ELF-1 (cell line): Measurements from ENCODE around the gene CAPZA2.

Experiments used
- DNase-seq: peaks from one replicate; pipeline ENCODE4 v3.0.0-alpha.2; 2016; ENCODE audit warnings: low read depth, low spot score

The CAPZA2 gene

DNA sequence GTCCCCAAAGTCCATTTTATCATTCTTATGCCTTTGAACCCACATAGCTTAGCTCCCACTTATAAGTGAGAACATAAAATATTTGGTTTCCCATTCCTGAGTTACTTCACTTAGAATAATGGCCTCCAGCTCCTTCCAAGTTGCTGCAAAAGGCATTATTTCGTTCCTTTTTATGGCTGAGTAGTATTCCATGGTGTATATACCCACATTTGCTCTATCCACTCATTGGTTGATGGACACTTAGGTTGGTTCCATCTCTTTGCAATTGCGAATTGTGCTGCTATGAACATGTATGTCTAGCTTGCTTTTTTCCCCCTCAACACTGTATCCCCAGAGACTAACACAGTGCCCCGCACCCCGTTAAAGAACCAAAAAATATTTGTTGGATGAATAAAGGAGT is 670 bp upstream of the CAPZA2 start:
- DNase-seq = no peak

- DNase-seq = peak; percentile 51
Observed at GRCh38 chr7:116862951-116863670, 724 bp downstream of the CAPZA2 start.

DNA sequence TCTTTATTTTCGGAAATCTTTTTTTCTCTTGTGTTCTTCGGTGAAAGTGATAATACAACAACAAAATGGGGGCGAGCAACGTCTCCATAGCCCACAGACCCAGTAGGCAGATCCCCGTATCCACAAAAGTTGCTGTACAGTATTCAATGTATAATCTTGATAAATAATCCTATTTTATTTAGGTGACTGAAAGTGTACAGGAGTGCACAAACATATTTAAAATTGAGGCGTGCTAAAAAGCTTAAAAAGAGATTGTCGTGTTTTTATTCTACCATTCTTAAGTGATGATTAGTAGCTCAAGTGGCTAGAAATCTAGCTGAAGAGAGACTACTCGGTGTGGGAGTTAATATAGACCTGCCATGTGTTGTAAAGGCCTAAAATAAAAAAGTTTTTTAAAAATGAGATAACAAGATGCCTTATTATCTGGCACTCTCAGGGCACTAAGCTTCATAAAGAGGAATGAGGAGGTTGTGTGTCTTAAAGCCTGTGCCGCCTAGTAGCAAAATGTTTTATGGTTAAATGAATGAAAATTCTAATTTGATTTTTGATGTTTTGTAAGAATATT is 1.6 kb downstream of the CAPZA2 start:
- no peak for DNase-seq

GRCh38 chr7:116871061-116871700 is 8.8 kb downstream of the CAPZA2 start:
- no peak for DNase-seq

- no peak for DNase-seq
Observed at GRCh38 chr7:116872026-116872425, 9.6 kb downstream of the CAPZA2 start.

DNA sequence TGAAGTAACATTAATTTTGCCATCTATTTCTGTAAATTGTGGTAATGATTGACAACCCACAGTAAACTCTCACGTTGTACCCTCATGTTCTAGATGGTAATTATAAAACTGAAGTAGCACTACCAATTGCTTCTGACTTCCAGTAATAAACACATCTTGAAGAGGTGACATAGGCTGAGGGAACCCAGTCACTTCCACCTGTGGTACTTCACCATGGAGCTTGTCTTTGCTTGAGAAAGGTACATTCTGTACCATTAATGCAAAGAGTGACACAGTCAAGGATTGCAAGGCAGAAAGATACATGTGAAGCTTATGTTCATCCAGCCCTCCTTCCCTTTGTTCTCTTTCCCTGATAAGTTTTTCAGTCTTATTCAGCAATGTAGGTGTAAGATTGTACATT is 11.2 kb downstream of the CAPZA2 start:
- no peak for DNase-seq

DNA sequence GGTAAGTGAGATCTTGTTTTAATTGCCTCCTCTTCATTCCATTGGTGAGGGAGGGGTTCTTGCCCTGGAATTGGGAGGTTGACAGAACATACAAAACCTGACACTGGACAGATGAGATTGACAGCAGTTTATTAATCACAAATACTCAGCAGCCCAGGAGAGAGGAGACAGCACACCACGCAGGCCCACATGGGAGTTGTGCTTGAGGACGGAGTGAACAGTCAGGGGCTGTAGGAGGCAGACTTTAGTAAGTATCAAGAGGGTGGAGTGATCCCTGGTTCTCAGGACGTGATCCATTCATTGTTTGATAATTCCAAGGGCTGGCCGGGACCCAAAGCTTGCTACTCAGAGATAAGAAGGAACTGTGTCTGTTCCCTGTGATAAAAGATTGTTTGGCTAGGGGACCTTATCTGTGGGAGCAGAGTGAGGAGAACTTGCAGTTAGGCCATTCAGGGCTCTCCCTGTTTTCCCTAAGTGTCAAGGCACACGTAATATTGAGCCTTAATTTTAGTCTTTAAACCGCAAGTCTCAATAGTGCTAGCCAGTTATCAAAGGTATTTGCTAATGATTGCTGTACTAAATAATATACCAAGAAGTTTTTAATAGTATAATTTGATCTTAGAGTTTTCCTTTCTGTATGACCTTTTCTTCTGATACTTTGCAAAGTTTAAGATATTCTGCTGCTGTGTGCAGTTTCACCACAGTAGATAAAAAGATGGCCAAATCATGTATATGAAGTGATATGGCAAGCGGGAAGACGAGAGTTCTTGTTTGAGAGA is 14.5 kb downstream of the CAPZA2 start:
- DNase-seq = peak; percentile 26

- no peak for DNase-seq
Observed at GRCh38 chr7:116877443-116878217, 15.2 kb downstream of the CAPZA2 start.

DNA sequence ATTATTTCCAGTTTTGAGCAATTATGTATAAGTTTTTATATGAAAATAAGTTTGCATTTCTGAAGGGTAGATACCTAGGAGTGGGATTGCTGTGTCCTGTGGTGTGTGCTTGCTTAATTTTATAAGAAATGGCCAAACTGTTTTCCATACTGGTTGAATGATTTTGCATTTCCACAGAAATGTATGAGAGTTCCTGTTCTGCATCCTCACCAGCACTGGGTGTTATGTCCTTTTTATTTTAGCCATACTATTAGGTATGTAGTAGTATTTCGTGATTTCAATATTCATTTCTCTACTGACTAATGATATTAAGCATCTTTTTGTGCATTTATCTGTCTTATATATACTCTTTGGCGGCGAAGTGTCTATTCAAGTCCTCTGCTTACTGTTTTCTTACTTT is 22.3 kb downstream of the CAPZA2 start:
- DNase-seq = no peak

DNA sequence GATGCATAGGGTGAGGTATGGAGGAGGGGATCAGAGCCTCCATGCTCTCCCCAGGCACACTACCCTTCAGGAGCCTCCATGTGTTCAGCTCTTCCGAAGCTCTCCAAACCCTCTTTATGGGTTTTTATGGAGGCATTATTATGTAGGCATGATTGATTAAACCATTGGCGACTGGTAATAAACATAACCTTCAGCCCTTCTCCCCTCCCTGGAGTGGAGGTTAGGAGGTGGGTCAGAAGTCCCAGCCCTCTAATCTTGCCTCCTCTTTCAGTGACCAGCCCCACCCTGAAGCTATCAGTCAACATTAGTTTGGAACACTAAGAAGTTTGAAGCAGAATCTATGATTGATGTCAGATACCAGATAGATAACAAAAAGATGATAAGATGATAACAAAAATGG is 23.3 kb downstream of the CAPZA2 start:
- DNase-seq = no peak

DNA sequence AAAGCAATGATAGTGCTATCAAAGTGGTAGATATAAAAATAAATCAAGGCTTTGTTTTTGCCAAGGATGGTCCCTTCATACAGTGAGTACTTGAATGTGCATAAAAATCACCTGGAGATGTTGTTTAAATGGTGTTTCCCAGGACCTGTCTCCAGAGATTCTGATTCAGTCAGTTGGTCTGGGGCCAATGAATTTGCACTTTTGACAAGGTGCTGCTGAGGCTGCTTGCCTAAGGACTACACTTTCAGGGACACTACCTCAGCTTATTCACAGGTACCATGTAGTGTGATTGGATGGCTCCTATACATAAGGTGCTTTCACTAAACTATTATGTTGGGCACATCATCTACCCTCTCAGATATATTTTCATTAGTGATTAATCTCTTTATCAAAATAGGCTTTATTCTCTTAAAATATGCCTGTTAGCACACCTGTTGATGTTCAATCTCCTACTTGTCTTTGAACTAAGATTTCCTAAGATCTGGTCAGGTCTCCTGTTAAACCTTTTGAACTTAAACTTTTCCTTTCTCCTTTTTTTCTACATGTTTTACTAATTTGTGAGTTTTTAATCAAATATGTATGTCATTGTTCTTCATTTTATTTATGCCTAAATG is 24.3 kb downstream of the CAPZA2 start:
- DNase-seq = no peak

DNA sequence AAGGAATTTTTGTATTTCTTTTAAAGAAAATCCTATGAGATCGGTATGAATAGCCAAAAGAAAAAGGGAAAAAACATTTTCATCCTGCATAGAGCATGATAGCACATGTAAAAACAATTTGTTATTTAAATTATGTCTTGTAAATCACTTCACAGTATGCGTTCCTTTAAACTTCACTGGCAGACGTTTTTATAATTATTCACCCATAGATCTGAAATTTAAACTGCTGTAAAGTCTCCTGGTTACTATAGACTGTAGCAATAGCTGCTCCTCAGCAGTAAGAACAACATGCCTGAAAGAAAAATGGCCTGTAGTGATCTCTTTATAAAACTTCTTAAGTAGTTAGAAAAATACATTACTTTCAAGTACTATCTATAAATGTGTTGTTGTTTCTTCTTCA is 26.5 kb downstream of the CAPZA2 start:
- DNase-seq = no peak

GRCh38 chr7:116895849-116896248 is 33.5 kb downstream of the CAPZA2 start:
- no peak for DNase-seq

DNA sequence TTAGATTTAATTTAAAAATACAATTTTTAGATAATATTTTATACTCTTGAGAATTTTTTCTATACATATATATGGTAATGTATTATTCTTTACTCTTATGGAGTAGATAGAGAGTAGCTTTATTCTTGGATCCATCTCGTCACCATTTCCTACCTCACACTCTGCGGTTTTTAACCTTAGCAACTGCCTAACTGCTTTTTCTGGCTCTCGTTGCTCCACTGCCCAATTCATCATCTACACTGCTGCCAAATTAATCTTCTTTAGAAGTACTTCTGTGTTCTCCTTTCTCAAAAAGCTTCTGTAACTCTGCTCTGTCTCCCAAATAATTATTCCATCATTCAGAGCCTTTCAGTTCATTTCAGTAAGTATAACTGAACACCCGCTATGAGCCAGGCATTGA is 35.3 kb downstream of the CAPZA2 start:
- DNase-seq = no peak

DNA sequence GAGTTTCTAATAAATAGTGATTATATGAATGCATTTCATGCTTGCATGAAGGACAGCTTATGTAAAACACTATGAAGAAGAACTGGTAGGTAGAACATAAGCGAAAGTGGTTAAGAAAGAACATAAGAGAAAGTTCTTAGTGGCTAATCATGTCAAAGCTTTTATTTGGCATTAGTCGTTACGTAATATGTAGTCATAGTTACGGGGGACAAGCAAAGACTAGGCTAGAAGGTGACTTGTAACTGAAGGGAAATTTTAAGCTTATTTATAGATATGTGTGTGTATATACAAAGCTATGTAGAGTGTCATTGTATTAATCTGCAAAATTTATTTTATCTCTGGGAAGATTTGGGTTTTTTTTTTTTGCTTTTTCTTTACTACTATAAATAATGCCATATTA is 36.9 kb downstream of the CAPZA2 start:
- DNase-seq = no peak

GRCh38 chr7:116901143-116901542 is 38.8 kb downstream of the CAPZA2 start:
- DNase-seq = no peak

DNA sequence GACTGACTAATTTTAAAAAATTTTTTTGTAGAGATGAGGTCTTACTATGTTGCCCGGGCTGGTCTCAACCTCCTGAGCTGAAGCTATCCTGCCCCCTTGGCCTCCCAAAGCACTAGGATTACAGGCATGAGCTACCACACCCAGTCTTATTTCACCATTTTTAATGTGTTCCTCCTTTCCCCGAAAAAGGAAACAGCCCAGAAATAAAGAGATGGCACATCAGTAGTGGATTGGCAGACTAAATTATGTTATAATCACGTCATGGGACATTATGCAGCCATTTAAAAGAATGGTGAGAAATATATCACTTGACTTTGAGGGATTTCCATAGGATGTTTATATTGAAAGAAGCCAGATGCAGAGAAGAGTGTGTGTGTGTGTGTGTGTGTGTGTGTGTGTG is 40.5 kb downstream of the CAPZA2 start:
- no peak for DNase-seq

DNA sequence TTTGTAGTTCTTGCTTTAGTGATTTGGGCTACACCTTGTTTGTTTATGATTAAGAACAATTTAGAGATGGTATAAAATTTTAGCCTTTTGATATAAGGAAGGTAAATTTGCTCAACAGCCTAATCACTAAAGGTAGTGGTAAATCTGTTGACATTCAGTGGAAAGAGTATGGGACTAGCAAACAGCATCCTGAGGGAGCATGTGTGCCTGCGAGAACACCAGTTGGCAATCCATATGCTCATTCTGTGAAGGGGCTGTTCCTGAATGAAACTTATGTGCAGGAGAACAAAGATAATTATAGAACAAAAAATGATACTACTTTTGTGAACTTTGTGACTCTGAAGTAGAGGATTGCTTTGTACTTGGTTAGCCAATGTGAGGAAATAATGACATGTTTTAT is 44.0 kb downstream of the CAPZA2 start:
- DNase-seq = no peak

- no peak for DNase-seq
Observed at GRCh38 chr7:116910383-116910782, 48.0 kb downstream of the CAPZA2 start.

- DNase-seq = no peak
Observed at GRCh38 chr7:116911801-116912200, 49.4 kb downstream of the CAPZA2 start.

GRCh38 chr7:116912269-116912909 is 50.0 kb downstream of the CAPZA2 start:
- no peak for DNase-seq
